ENCODE results near the gene MT1G.

The MT1G gene

DNA sequence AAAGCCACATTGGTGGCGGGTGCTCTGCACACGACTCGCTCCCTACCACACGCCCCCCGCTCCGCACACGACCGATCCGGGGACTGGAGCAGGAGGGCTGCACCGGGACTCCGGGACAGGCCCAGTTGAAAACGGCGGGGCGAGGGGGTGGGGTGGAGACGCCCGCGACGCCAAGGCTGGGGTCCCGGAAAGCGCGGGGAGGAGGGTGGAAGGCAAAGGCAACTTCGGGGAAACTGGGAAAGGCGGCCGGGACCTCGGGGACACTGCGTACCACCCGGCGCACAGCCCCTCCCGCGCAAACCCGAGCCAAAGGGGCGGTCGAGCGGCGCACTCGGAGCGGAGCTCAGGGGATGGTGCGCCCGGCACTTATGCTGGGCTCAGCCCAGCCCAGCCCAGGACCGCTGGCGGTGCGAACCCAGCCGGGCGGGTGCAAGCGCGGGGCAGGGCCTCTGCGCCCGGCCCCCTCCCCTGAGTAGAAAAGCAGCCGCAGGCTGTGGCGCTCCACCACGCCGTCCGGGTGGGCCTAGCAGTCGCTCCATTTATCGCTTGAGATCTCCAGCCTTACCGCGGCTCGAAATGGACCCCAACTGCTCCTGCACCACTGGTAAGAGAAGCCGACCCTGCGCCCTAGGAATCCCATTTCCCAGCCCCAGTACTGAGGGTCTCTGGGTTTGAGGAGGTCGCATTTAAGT is 35.6 kb downstream of the MT1G start, which contains the start of gene MT1M:
MT1M (plus strand) TSS at position 504 of the 692 bp plus-strand sequence; CDS start at position 577, 73 bp downstream.
- no peak for DNase-seq (ENCODE audit: low read depth in 1 of 2, low spot score in 1 of 2)
- Histone ChIP-seq H3K27ac (replicated peaks) (no peak within 1 kb of the TSS), H3K27me3 (ENCODE audit: insufficient read depth, poor library complexity, severe bottlenecking) (peaks cover 64% of the 10 kb centered on the region), H3K4me3 (replicated peaks; ENCODE audit: insufficient read depth, low read length) (peak within 1 kb of the TSS; percentile 39)
- TF ChIP-seq, protein P1, sequence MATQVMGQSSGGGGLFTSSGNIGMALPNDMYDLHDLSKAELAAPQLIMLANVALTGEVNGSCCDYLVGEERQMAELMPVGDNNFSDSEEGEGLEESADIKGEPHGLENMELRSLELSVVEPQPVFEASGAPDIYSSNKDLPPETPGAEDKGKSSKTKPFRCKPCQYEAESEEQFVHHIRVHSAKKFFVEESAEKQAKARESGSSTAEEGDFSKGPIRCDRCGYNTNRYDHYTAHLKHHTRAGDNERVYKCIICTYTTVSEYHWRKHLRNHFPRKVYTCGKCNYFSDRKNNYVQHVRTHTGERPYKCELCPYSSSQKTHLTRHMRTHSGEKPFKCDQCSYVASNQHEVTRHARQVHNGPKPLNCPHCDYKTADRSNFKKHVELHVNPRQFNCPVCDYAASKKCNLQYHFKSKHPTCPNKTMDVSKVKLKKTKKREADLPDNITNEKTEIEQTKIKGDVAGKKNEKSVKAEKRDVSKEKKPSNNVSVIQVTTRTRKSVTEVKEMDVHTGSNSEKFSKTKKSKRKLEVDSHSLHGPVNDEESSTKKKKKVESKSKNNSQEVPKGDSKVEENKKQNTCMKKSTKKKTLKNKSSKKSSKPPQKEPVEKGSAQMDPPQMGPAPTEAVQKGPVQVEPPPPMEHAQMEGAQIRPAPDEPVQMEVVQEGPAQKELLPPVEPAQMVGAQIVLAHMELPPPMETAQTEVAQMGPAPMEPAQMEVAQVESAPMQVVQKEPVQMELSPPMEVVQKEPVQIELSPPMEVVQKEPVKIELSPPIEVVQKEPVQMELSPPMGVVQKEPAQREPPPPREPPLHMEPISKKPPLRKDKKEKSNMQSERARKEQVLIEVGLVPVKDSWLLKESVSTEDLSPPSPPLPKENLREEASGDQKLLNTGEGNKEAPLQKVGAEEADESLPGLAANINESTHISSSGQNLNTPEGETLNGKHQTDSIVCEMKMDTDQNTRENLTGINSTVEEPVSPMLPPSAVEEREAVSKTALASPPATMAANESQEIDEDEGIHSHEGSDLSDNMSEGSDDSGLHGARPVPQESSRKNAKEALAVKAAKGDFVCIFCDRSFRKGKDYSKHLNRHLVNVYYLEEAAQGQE (IDR thresholded peaks at IDR 0.05; ENCODE audit: insufficient replicate concordance, low read depth), result no peak
- TF ChIP-seq, protein P2, sequence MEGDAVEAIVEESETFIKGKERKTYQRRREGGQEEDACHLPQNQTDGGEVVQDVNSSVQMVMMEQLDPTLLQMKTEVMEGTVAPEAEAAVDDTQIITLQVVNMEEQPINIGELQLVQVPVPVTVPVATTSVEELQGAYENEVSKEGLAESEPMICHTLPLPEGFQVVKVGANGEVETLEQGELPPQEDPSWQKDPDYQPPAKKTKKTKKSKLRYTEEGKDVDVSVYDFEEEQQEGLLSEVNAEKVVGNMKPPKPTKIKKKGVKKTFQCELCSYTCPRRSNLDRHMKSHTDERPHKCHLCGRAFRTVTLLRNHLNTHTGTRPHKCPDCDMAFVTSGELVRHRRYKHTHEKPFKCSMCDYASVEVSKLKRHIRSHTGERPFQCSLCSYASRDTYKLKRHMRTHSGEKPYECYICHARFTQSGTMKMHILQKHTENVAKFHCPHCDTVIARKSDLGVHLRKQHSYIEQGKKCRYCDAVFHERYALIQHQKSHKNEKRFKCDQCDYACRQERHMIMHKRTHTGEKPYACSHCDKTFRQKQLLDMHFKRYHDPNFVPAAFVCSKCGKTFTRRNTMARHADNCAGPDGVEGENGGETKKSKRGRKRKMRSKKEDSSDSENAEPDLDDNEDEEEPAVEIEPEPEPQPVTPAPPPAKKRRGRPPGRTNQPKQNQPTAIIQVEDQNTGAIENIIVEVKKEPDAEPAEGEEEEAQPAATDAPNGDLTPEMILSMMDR (IDR thresholded peaks at IDR 0.05; ENCODE audit: insufficient read depth, low read length), result no peak
- TF ChIP-seq POLR2AphosphoS5 (IDR thresholded peaks at IDR 0.05; ENCODE audit: low read depth), result no peak
- TF ChIP-seq GABPA (IDR thresholded peaks at IDR 0.05; ENCODE audit: low read depth), result no peak
- TF ChIP-seq SPI1 (IDR thresholded peaks at IDR 0.05; ENCODE audit: borderline replicate concordance, low read depth), result no peak

DNA sequence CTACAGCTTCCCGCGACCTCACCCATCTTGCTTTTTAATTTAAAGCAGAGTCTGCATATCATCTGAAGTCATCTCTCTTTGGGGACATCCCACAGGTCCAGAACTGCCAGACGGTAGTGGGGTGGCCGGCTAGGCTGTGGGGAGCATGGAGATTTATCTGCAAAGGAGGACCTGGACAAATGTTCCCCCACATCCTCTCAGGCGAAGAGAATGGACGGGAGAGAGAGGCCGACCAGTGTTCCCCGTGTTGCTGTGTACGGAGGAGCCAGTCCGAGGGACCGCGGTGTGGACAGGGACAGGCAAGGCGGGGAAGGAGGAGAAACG is 36.1 kb downstream of the MT1G start:
- no peak for DNase-seq (ENCODE audit: low read depth in 1 of 2, low spot score in 1 of 2)
- TF ChIP-seq GABPA (IDR thresholded peaks at IDR 0.05; ENCODE audit: low read depth) (no peak), POLR2AphosphoS5 (IDR thresholded peaks at IDR 0.05; ENCODE audit: low read depth) (no peak), SPI1 (IDR thresholded peaks at IDR 0.05; ENCODE audit: borderline replicate concordance, low read depth) (no peak)
- TF ChIP-seq, protein P2 (IDR thresholded peaks at IDR 0.05; ENCODE audit: insufficient read depth, low read length), result no peak

DNA sequence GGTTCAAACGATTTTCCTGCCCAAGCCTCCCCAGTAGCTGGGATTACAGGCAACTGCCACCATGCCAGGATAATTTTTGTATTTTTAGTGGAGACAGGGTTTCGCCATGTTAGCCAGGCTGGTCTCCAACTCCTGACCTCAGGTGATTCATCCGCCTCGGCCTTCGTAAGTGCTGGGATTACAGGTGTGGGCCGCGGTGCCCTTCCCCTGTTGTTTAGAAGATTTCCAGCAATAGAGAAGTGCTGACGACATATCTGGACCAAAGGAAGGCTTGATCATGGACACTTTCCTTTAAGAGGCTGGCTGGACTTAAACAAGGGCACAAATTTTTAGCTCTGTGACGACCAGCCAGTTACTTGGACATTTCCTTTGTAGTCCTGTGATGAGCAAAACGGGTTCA is 36.7 kb downstream of the MT1G start:
- peaks cover 58% of the 10 kb centered on the region for H3K27me3 ChIP-seq (ENCODE audit: insufficient read depth, poor library complexity, severe bottlenecking)

More for the DNA sequence above, 36.1 kb downstream of the MT1G start:
- Histone ChIP-seq H3K27me3 (ENCODE audit: insufficient read depth, poor library complexity, severe bottlenecking) (peaks cover 60% of the 10 kb centered on the region), H3K4me3 (replicated peaks; ENCODE audit: insufficient read depth, low read length) (peak overlapping the region; percentile 39), H3K27ac (replicated peaks) (no peak overlapping the region)

More for the DNA sequence above, 36.7 kb downstream of the MT1G start:
- Histone ChIP-seq H3K27ac (replicated peaks) (no peak overlapping the region), H3K4me3 (replicated peaks; ENCODE audit: insufficient read depth, low read length) (no peak overlapping the region)
- no peak for DNase-seq (ENCODE audit: low read depth in 1 of 2, low spot score in 1 of 2)
- TF ChIP-seq, protein P2 (IDR thresholded peaks at IDR 0.05; ENCODE audit: insufficient read depth, low read length), result no peak
- TF ChIP-seq, protein P1 (IDR thresholded peaks at IDR 0.05; ENCODE audit: insufficient replicate concordance, low read depth), result no peak
- TF ChIP-seq GABPA (IDR thresholded peaks at IDR 0.05; ENCODE audit: low read depth) (no peak), SPI1 (IDR thresholded peaks at IDR 0.05; ENCODE audit: borderline replicate concordance, low read depth) (no peak), POLR2AphosphoS5 (IDR thresholded peaks at IDR 0.05; ENCODE audit: low read depth) (no peak)

Data from HL-60 (cell line).